NCI-H524 (cell line): ENCODE measurements around the gene ISG15.
A peak's percentile ranks its signal among the peaks of the same experiment; 100 is the strongest.
"Not testable (repeated sequence)": the region's sequence is repeated elsewhere in the genome, so short reads cannot be mapped to it uniquely, and the experiment has no call there.

Experiments
- DNase-seq, 2 experiments: peaks; one replicate each; lab custom pipeline; 2025; lab: John Stamatoyannopoulos, UW

The ISG15 gene

GRCh38 chr1:994546-994945 is 18.8 kb upstream of the ISG15 start:
- DNase-seq = not testable (repeated sequence)

GRCh38 chr1:995665-996633 is 17.3 kb upstream of the ISG15 start:
- no peak for DNase-seq

- DNase-seq = no peak
Observed at GRCh38 chr1:996851-997712, 16.2 kb upstream of the ISG15 start.

- DNase-seq = no peak
Observed at GRCh38 chr1:997713-997992, 15.6 kb upstream of the ISG15 start.

- DNase-seq = no peak
Observed at GRCh38 chr1:997993-998744, 15.1 kb upstream of the ISG15 start.

- no peak for DNase-seq
Observed at GRCh38 chr1:998745-998994, 14.6 kb upstream of the ISG15 start.

GRCh38 chr1:998995-999724 is 14.1 kb upstream of the ISG15 start:
- peak in 1 of 2 experiments; percentile 48 for DNase-seq

GRCh38 chr1:999725-1000356 is 13.5 kb upstream of the ISG15 start, which contains the start of gene HES4:
Gene HES4, minus strand, starts transcription at chr1:1000097. Its CDS starts 124 bp downstream, at chr1:999973.
- DNase-seq = peak; percentile 41 to 71

GRCh38 chr1:1000357-1001056 is 12.8 kb upstream of the ISG15 start:
- DNase-seq = peak in 1 of 2 experiments; percentile 61

- no peak for DNase-seq
Observed at GRCh38 chr1:1001057-1001783, 12.1 kb upstream of the ISG15 start.

- no peak for DNase-seq
Observed at GRCh38 chr1:1003618-1004419, 9.5 kb upstream of the ISG15 start.

- no peak for DNase-seq
Observed at GRCh38 chr1:1004420-1004779, 8.9 kb upstream of the ISG15 start.

- DNase-seq = no peak
Observed at GRCh38 chr1:1004780-1005697, 8.3 kb upstream of the ISG15 start.

- DNase-seq = no peak
Observed at GRCh38 chr1:1005774-1006304, 7.5 kb upstream of the ISG15 start.

GRCh38 chr1:1006305-1007159 is 6.8 kb upstream of the ISG15 start:
- DNase-seq = no peak

GRCh38 chr1:1010131-1010530 is 3.2 kb upstream of the ISG15 start:
- DNase-seq = not testable (repeated sequence)
